HG02759 (cell line): ENCODE data around the gene CATSPERZ.
"Not testable (repeated sequence)": the region's sequence is repeated elsewhere in the genome, so short reads cannot be mapped to it uniquely, and the experiment has no call there.

Experiments
- ATAC-seq: cut with Tn5 transposase; IDR thresholded peaks from one replicate; pipeline ENCODE4 v1.9.1; 2021; ENCODE audit warnings: mild to moderate bottlenecking, moderate library complexity; ENCODE audit not compliant: unreplicated experiment

Gene CATSPERZ

GRCh38 chr11:64317325-64317960 is 17.3 kb downstream of the CATSPERZ start, which contains the start of gene TRMT112:
Gene TRMT112 (minus strand): TSS chr11:64317559. CDS start chr11:64317526, 33 bp downstream.
- peak; percentile 72 for ATAC-seq

- ATAC-seq, result peak; percentile 81
These were observed 18.0 kb downstream of the CATSPERZ start, which contains the start of gene PRDX5 for GRCh38 chr11:64317961-64318765. Gene PRDX5 (plus strand): TSS chr11:64318121. CDS start chr11:64318216, 95 bp downstream.

GRCh38 chr11:64318766-64319761 is 18.9 kb downstream of the CATSPERZ start:
- ATAC-seq, result no peak

GRCh38 chr11:64320556-64320955 is 20.4 kb downstream of the CATSPERZ start:
- ATAC-seq, result no peak

- ATAC-seq, result no peak
These were observed 20.9 kb downstream of the CATSPERZ start for GRCh38 chr11:64321026-64321425.

- no peak for ATAC-seq
These were observed 21.4 kb downstream of the CATSPERZ start for GRCh38 chr11:64321533-64321932.

GRCh38 chr11:64322925-64323260 is 22.7 kb downstream of the CATSPERZ start:
- no peak for ATAC-seq

- no peak for ATAC-seq
These were observed 23.2 kb downstream of the CATSPERZ start for GRCh38 chr11:64323373-64323772.

- ATAC-seq, result not testable (repeated sequence)
These were observed 23.8 kb downstream of the CATSPERZ start for GRCh38 chr11:64323984-64324383.

- no peak for ATAC-seq
These were observed 24.7 kb downstream of the CATSPERZ start for GRCh38 chr11:64324692-64325469.

GRCh38 chr11:64327375-64327774 is 27.2 kb downstream of the CATSPERZ start:
- no peak for ATAC-seq

- no peak for ATAC-seq
These were observed 27.8 kb downstream of the CATSPERZ start for GRCh38 chr11:64327993-64328392.

- no peak for ATAC-seq
These were observed 30.7 kb downstream of the CATSPERZ start for GRCh38 chr11:64330888-64331287.

GRCh38 chr11:64331569-64332371 is 31.6 kb downstream of the CATSPERZ start:
- peak; percentile 64 for ATAC-seq

GRCh38 chr11:64333556-64333955 is 33.4 kb downstream of the CATSPERZ start:
- ATAC-seq, result no peak

- ATAC-seq, result peak; percentile 77
These were observed 34.9 kb downstream of the CATSPERZ start for GRCh38 chr11:64334764-64335735.

- ATAC-seq, result no peak
These were observed 37.5 kb downstream of the CATSPERZ start for GRCh38 chr11:64337538-64338249.

GRCh38 chr11:64338716-64339115 is 38.6 kb downstream of the CATSPERZ start:
- ATAC-seq, result no peak
